22Rv1 (cell line): ENCODE measurements around the gene COBL.

ENCODE experiments used
- H3K27ac ChIP-seq: fragments of 450-650 bp; 2 replicates; pipeline ENCODE4 v1.5.1; 2017
- CTCF ChIP-seq: fragments of 450-650 bp; IDR thresholded peaks from 2 replicates; pipeline ENCODE4 v1.5.1; 2017; ENCODE audit warnings: mild to moderate bottlenecking
- ZFX ChIP-seq: fragments of 450-650 bp; IDR thresholded peaks from 2 replicates; pipeline ENCODE4 v1.6.1; 2017; ENCODE audit warnings: antibody characterized with exemption, borderline replicate concordance

The COBL gene

GRCh38 chr7:51236470-51237132 lies 80.0 kb downstream of the COBL start:
- no peak for TF ChIP-seq CTCF
- no peak for TF ChIP-seq ZFX
- H3K27ac ChIP-seq: no peak overlapping the region

GRCh38 chr7:51235593-51236313 lies 80.9 kb downstream of the COBL start:
- TF ChIP-seq CTCF (no peak), ZFX (no peak)

GRCh38 chr7:51234609-51235308 lies 81.8 kb downstream of the COBL start:
- TF ChIP-seq ZFX: no peak
- no peak for TF ChIP-seq CTCF
- no peak overlapping the region for H3K27ac ChIP-seq

More at GRCh38 chr7:51235593-51236313, 80.9 kb downstream of the COBL start:
- H3K27ac ChIP-seq: no peak overlapping the region

GRCh38 chr7:51234139-51234538 lies 82.5 kb downstream of the COBL start:
- TF ChIP-seq CTCF: no peak
- no peak overlapping the region for H3K27ac ChIP-seq

GRCh38 chr7:51233374-51233773 lies 83.2 kb downstream of the COBL start:
- no peak overlapping the region for H3K27ac ChIP-seq
- TF ChIP-seq CTCF: no peak
- TF ChIP-seq ZFX: no peak

- TF ChIP-seq CTCF (no peak), ZFX (no peak)
Measured at GRCh38 chr7:51230723-51231122, 85.9 kb downstream of the COBL start.

GRCh38 chr7:51230324-51230625 lies 86.3 kb downstream of the COBL start:
- TF ChIP-seq ZFX: no peak
- no peak overlapping the region for H3K27ac ChIP-seq

More at GRCh38 chr7:51230723-51231122, 85.9 kb downstream of the COBL start:
- no peak overlapping the region for H3K27ac ChIP-seq
